HG02759 (cell line): ENCODE data around the gene GOLM1.

Source experiments
- ATAC-seq: cut with Tn5 transposase; IDR thresholded peaks from one replicate; pipeline ENCODE4 v1.9.1; 2021; ENCODE audit warnings: mild to moderate bottlenecking, moderate library complexity; ENCODE audit not compliant: unreplicated experiment

GOLM1 gene

DNA sequence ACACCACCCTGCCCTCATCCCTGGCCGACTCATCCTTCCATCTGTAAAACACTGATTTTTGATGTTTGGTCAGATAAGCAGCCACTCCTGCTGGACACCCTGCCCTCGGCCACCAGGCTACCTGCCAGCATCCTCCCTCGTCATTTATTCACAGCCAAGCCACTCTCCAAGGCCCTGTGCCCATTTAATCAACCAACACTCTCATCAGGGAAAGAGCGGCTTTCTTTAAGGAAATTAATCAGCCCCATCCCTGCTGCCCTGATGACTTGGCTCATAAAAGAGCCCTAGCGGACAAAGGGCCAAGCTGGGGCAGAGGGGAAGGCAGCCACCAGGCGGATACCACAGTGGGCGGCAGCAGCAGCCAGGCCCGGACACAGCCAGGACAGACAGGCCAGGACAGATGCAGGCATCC is 52.4 kb downstream of the GOLM1 start:
- no peak for ATAC-seq

DNA sequence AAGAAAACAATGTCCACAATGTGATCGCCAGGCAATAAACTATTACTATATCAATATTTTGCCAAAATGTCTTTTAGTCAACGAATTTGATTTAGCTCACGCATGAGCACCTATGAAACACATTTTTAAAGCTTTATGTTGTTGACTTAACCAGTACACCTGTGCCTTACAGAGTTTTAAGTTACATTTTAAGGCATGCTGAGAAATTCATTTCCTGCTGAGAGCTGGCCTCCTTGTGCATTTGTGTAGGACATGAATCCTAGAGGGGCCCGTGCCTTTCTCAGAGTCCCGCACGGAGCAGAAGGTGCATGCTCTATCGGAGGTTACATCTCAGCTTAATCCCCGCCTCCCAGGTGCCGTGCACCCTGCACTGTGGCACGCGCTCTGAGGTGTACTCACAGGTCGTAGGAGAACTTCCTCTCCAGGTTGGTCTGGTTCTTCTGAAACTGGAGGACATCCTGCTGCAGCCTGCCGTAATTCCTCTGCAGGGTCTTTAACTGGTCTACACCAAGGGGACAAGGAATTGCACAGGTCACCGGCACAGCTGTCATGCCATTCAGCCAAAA is 53.2 kb downstream of the GOLM1 start:
- no peak for ATAC-seq

DNA sequence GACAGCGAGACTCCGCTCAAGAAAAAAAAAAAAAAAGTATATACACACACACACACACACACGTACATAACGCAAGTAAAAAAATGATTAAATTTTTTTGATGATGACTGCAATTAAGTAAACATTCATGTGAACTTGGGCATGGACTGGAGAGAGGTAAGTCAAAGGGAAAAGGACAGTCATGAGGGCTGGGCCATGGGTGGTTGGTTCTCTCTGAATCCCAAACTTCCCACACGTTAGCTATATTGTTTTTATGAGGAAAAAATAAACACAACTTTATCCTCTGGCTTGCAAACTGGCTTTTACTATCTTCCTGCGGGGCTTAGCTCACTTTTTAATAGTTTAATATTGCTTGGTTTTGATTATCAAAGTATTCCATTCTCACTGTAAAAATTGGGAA is 53.7 kb downstream of the GOLM1 start:
- ATAC-seq, result no peak

DNA sequence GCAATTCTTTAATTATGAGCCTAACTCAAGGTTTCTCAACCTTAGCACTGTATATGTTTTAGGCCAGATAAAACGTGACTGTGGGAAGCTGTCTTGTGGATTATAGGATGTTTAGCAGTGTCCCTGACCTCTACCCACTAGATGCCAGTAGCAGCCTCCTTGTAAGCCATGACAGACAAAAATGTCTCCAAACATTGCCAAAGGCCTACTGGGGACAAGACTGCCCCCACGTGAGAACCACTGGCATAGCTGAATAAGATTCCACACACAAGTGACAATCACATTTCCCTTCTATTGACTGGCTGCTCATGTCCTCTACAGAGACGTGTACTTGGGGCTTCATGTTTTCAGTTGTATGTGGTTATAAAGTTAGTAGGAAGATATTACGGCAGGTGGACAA is 55.4 kb downstream of the GOLM1 start:
- ATAC-seq, result no peak

DNA sequence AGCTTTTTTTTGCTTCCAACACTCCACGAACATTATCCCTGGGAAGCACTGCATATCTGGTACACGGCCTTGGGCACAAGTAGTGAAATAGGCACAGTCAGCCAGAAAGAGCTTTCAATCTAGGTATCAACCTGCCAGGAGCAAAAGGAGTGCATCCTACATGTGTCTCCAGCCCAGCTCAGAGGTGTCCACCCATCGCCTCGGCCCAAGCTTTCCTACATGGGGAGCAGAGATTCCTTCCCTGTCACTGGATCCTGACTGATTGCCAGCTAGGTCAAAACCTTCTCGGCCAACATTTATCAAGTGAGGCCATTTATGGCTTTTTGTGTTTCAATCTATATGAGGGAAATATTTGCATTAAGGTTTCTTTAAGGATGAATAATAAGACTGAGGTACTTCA is 55.8 kb downstream of the GOLM1 start:
- ATAC-seq, result no peak

DNA sequence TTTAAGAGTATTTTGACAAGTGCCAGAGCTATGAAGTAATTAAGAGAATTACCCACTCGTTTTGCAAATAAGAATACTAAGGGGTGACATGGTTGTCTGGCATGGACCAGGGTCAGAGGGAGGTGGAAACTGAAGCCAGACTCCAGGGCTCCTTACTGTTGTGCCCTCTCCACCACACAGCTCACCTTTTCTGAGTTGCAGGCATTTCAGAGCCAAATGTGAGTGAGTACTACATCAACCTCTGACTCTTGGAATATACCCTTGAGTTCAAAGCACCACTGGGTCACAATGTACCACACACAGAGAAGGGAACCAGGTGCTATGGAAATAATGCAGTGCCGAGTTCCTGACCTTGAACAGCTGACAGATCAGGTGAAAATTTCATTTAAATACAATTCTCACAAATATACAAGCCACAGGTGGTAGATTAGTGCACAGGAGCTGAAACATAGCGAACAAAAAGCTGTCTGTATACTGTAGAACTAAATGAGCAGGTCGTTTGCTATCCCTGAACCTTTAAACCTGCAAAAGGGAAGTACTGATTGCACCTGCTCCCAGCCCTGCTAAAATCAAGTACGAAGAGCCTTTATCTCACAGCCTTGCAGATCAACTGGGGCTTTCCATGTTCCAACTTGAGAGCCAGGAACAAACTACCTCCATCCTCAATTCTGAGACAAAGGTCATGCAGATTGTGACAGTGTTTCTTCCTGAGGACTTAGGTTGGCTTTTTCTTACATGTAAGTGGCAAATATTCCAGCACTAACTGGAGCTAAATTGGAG is 57.0 kb downstream of the GOLM1 start:
- no peak for ATAC-seq

DNA sequence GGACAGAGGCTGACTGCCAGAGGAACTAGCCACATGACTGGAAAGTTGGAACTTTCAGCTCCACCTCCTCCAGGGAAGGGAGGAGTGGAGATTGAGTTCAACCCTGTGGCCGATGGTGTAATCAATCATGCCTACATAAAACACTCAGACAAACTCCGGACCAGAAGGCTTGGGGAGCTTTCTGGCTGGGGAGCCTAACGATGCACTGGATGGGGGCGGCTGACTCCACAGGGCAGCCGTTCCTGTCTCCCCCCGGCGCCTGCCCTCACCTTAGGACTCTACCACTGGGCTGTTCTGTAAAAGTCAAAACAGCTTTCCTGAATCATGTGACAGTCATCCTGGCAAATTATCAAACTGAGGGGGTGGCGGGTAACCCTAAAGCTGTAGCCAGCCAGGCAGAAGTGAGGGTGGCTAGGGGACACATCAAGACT is 58.0 kb downstream of the GOLM1 start:
- ATAC-seq, result no peak

DNA sequence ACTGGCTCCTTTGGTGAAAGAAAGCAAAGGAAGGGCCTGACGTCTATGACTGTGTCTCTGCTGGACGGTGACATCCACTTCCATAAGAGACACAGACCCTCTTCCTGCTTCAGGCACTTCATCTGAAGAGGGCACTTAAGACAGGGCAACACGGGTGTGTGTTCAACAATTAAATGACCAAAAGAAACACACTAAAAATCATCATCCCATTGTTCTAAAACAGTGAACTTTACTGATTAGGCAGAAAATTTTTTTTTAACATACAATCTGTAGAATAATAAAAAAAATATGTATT is 58.5 kb downstream of the GOLM1 start:
- no peak for ATAC-seq

DNA sequence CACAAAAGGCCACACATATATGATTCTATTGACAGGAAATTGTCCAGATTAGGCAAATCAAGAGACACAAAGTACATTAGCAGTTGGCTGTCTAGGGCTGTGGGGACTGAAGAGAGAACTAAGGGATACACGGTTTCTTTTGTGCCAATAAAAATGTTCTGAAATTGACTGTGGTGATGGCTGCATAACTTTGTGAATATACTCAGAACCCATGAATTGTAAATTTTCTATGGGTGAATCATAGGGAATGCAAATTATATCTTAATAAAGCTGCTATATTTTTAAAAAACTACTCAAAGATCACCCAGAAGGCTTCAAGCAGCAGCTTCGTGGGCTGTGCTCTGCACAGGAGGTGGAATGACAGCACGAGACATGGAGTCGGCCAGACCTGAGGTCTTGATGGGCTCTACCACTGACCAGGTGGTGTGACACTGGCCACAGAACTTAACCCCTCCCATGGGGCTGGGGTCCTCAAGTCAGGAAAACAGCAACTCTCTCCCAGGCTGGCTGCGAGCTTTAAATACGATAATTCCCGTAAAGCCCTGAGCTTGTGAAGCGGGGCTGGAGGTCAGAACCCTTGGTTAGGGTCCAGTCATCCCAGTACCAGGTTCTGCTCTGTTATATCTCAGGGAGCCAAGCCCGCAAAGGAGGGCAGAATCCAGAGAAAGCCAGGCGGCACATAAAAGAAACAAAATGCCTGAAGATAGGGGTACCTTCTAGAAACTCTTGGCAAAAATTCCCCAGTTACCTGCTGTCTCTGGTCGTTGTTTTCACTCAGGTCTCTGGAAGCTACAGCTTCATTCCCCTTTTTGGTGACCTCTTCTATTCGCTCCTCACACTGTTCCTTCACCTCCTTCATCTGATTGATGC is 59.1 kb downstream of the GOLM1 start:
- no peak for ATAC-seq

DNA sequence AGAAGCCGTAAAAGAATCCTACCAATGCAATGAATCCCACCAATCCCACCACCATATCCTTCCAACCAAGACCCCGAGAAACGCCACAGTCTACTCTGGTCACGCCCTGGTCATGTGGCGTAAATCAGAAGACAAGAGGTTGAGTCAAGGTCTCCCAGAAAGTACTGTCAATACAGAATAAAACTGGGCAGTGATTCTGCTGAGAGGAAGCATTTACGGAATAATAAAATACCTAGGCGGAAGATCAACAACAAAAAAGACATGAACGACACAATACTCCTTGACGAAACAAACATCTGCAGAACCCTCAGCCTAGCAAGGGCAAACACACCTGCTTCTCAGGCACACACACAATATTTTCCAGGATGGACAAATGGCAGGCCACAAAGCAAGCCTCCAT is 62.8 kb downstream of the GOLM1 start:
- no peak for ATAC-seq

DNA sequence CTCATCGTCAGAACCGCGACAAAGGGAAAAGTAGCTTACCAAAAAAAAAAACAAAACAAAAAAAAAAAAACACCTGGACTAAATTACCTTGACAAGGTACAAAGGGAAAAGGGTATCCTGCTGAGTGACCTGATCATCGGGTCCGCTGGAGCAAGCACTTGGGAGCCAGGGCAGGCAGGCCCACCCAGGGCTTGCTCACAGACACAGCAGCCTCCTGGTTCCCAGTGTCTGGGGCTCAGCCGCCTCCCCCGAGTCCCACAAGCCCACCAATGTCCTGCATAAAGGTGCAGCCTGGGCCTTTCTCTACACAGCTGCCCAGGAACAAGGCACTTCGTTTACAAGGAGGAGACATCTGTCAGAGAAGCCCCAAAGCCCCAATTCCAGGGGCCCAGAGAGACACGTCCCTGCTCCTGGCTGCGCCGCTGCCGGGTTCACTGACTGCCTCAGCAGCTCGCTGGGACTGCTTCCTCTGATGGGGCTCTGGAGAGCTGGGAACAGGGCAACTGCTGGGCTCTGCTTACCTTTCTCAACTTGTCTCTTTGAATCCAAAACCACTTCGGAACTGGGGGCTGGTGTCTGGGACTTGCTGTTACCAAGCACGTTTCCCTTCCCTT is 63.4 kb downstream of the GOLM1 start:
- ATAC-seq, result no peak

DNA sequence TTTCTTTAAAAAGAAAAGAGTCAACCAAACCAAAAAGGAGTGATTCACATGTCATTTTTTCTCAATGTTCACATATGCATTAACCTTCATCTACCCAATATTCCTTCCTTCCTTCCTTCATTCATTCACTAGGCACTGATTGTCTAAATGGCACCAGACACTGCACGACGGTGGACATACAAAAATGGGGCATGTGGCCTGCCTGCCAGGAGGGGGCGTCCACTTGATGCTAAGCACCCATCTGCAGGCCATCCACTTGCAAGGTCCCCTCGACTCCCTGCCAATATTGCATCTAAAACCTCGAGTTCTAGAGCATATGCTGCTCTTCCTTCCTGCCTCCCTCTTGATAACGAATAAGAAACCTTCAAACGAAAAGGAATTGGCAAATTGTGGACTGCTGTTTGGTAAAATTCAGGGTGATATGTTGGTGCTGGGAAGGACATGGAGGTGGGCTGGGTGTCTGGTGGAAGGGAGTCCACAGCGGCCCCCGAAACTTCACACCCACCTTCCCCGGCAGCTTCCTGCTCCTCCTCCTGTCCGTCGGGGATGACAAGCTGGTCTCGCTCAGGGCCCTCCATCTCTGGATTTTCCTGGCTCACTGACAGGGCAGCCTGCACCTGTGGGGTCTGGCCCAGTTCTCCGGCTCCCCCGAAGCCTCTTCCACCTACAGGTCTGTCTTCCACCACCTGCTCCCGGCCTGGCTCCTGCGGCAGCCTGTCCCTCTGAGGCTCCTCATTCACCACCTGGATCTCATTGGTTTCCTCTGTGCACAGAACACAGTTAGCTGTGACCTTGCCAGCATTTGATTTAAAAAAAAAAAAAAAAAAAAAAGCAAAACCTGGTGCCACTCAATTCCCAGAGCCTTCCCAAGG is 64.3 kb downstream of the GOLM1 start:
- ATAC-seq, result no peak

DNA sequence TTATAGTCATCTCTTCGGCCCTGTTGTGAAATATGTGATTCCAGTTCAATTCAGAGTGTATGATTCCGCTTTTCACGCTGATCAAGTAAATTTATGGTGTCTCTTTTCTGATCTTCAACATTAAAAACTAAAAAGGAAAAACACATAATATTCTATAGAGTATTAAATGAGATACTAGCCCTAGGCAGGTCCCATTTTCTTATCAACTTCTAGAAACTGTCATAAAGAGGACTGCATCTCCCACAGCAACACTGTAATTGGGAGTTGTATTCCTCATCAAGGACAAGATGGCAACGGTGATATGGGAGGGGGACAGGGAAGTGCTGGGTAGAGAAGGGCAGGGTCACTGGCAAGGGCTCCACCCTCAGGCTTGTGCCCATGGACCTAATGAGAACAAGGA is 71.6 kb downstream of the GOLM1 start:
- no peak for ATAC-seq

DNA sequence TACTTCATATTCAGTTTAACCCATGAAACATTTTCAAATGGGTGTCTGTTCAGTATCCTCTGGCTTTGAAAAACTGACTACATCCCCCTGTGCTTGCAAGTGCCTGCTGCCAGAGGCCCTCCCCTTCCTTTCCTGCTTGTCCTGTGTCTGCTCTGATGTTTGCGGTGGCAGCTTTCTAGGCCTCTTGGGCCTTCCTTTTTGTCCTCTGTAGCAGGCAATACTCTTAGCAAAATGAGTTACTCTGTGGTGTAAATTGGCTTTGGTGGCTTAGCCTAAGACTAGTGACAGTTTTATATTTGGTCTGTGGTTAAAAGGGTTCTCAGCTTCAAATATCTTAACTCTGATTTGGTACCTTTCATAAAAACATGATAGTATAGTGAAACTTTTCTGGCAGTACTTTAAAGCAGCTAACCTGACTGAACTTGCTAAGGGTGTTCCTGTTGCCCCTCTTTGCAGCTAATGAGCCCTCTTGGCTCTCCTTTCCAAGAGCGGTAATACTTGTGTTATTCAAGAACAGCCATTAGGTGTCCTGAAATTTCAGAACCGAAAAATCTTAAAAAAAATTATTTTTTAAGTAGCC is 76.6 kb downstream of the GOLM1 start:
- ATAC-seq, result no peak

DNA sequence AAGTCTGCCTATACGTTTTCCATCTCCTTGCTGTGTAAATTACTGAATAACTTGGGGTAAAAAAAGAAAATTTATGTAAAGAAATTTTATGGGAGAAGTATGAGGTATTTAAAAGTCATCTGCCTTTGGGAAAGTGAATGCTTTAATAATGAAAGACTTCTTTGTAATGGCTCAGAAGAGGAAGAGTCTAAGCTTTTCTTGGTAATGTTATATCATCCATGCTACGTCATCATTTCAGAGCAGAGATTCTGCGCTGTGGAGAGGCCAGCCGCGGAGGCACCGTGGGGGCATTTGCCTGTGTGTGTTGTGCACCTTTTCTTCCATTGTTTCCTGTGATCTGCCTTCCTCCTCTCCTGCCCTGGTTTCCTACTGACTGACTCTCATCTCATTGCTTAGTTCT is 78.2 kb downstream of the GOLM1 start:
- ATAC-seq, result no peak

DNA sequence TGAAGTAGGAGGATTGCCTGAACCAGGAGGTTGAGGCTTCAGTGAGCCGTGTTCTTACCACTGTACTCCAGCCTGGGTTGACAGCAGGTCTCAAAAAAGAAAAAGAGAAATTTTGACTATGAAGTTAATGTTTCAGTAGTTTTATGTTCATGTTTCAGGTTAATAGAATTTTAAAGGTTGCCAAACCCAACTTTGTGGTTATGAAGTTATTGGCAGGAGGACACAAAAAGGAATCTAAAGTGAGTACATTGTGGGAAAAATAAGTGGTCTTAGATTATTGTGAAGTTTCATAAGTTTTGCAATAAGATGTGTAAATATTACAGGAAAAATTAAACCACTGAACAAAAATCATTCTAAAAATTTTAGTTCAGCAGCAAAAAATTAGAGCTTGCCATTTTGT is 78.6 kb downstream of the GOLM1 start:
- no peak for ATAC-seq

DNA sequence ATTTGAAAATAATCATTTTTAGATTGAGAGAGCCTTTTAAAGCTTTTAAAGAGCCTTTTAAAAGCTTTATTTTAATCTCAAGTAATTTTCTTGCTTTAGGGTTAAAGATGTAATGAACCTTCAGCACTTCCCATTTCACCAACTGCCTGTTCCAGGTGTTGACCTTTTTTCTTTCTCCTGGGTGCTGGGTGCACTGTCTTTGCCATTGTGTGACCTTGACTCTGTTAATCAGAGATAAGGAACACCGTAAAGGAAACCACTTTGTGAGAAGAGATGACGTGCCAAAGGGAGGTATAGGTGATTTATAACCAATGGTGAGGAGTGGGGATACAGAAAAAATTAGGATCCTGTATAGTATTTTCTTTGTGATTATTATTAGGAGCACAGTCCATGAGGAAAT is 90.2 kb downstream of the GOLM1 start:
- no peak for ATAC-seq

DNA sequence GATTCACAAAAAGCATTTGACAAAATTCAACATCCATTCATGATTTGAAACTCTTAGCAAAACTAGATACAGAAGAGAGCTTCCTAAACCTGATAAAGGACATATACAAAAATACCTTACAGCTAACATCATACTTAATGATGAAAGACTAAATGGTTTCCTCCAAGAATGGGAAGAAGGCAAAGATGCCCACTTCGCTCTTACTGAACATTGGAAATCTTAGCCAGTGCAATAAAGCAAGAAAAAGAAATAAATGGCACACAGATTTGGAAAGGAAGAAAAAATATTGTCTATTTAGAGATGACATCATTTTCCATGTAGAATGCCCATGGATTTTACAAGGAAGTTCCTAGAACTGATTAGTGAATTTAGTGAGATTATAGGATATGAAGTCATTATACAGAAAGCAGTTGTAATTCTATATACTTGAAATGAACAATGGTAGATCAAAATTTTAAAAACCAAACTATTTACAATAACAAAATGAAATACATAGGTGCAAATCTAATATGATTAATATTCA is 94.0 kb downstream of the GOLM1 start:
- no peak for ATAC-seq

DNA sequence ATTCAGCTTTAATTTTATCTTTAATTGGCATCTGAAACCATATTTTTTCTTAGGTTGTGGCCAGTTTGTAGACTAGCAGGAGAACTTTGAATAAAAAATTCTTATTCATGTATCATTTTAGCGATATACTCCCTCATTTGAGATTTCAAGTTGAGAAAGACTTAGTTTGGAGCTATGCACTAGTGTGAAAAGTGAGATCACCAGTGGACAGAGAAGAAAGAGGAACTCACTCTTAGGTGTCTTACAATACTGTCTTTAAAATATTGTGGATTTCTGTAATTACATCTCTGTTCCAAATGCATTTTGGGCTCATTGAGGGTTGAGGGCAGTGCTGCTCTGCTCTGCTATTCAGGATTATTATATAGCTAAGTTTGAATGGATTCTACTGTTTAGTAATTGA is 103.8 kb downstream of the GOLM1 start:
- no peak for ATAC-seq

DNA sequence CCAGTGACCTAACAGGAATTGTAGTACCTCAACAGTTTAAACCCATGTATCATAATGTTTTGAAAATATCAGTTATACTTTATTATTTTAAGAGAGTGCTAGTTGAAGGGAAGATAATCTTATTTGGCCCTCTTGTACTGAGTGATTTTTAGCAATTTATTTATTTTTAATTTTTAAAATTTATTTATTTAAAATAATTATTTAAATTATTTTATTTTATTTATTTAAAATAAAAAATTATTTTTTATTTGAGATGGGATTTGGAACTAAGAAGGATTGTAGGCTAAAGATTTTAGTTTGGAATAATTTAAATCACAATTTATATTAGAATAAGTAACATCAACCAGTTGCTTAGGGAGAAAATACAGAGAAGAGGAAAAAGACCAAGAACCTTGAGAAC is 104.3 kb downstream of the GOLM1 start:
- no peak for ATAC-seq
